Spleen (tissue), 11 donors: ENCODE data around the gene LRRC15. TPM values are rescaled to one million over a fixed set of nuclear protein-coding genes. Genes with fewer than 3 reads are reported as not detected.

ENCODE experiments used
- DNase-seq: peaks from one replicate; pipeline ENCODE4 v3.0.0-alpha.2; 2020
- H3K27ac ChIP-seq, 8 donors: fragments of 200-600 bp; sonication (generic) in 7 of 8; 1 replicate in 4 of 8; 2 replicates in 4 of 8; pipeline versions ENCODE4 v1.5.0 to v1.8.0; 2016 to 2021; ENCODE audit warnings: inconsistent platforms in 4 of 8, mild to moderate bottlenecking in 4 of 8, moderate library complexity in 1 of 8
- H3K27me3 ChIP-seq, 7 donors: fragments of 200-600 bp; sonication (generic) in 6 of 7; replicated peaks in 1 of 7; 1 replicate in 4 of 7; 2 replicates in 3 of 7; pipeline versions ENCODE4 v1.5.0 to v1.8.0; 2016 to 2021; ENCODE audit warnings: inconsistent platforms in 3 of 7, mild to moderate bottlenecking in 1 of 7
- H3K36me3 ChIP-seq, 6 donors: fragments of 200-600 bp; sonication (generic) in 5 of 6; 1 replicate in 4 of 6; 2 replicates in 2 of 6; pipeline versions ENCODE4 v1.5.0 to v1.8.0; 2016 to 2021; ENCODE audit warnings: inconsistent platforms in 2 of 6
- H3K4me1 ChIP-seq, 6 donors: fragments of 200-600 bp; sonication (generic) in 5 of 6; 1 replicate in 3 of 6; 2 replicates in 3 of 6; pipeline versions ENCODE4 v1.5.0 to v1.8.0; 2016 to 2021; ENCODE audit warnings: inconsistent platforms in 3 of 6
- H3K4me3 ChIP-seq, 8 donors: fragments of 200-600 bp; sonication (generic) in 7 of 8; 1 replicate in 4 of 8; 2 replicates in 4 of 8; pipeline versions ENCODE4 v1.5.0 to v1.8.0; 2016 to 2021; ENCODE audit warnings: inconsistent platforms in 4 of 8, mild to moderate bottlenecking in 4 of 8, moderate library complexity in 2 of 8
- H3K9me3 ChIP-seq, 8 donors: fragments of 200-600 bp; sonication (generic) in 7 of 8; 1 replicate in 4 of 8; 2 replicates in 4 of 8; pipeline versions ENCODE4 v1.5.0 to v1.8.0; 2016 to 2021; ENCODE audit warnings: inconsistent platforms in 4 of 8
- POLR2A ChIP-seq, 3 donors: fragments of 450-650 bp; IDR thresholded peaks; one replicate each; pipeline ENCODE4 v1.5.1; 2017; ENCODE audit warnings: antibody characterized with exemption in 3 of 3, mild to moderate bottlenecking in 1 of 3
- POLR2AphosphoS5 ChIP-seq, 3 donors: sonication (generic); formaldehyde crosslinking; IDR thresholded peaks; one replicate each; pipeline ENCODE4 v1.5.1; 2017; ENCODE audit warnings: antibody characterized with exemption in 3 of 3
- WGBS, 5 donors: extraction: QIAGEN DNeasy Blood & Tissue Kit in 3 of 5; methylation state at CpG; one replicate each; pipeline versions ENCODE4 v1.1.5 to v1.1.7; 2013 to 2018; 5-methylcytosine and 5-hydroxymethylcytosine counted together
- intact Hi-C: fragments of 100-400 bp; cut with DNase I; formaldehyde crosslinking; loops from one replicate; pipeline ENCODE4 v1.15.0; 2023; ENCODE audit warnings: low total_unique reads
- polyA plus RNA-seq, 3 donors: library from polyadenylated mRNA; stranded (reverse); fragments of 200-250 nt; gene quantifications; one replicate each; pipeline ENCODE4 v1.2.1, GENCODE V29; 2013
- total RNA-seq, 7 donors: library from RNA; depleted of rRNA in 3 of 7; stranded (reverse); fragments of >200 nt in 3 of 7; fragmentation: NEBNext Ultra II Directional in 4 of 7; extraction: Animal tissue kit (Norgen Biotek cat#: 25700) in 4 of 7; gene quantifications; one replicate each; pipeline versions ENCODE4 v1.1.0 to v1.2.1, GENCODE V29; 2016 to 2021
- TF ChIP-seq, protein P1 (sequence below), 11 experiments: fragments of 200-600 bp in 7 of 11; fragments of 450-650 bp in 4 of 11; sonication (generic) in 4 of 11; IDR thresholded peaks in 8 of 11; conservative IDR thresholded peaks in 3 of 11; 1 replicate in 7 of 11; 2 replicates in 4 of 11; pipeline versions ENCODE4 v1.4.0 to v1.8.0; 2016 to 2021; ENCODE audit warnings: antibody characterized with exemption in 11 of 11, inconsistent platforms in 4 of 11, mild to moderate bottlenecking in 1 of 11
- donor health status: healthy with polysubstance abuse.
- donor health status: DM: no; HTN: no; CAD: no; lungs with moderate emphysema.
- donor health status: DM: no; HTN: no; CAD: no.
- donor health status: Bipolar disorder and iron deficiency.
- donor health status: healthy.
- donor health status: DM: no; HTN: no; CAD: no.
- donor health status: DM: yes; HTN: yes; CAD: no.

LRRC15 gene
- total and polyA plus RNA-seq, 10 donors = 0.09 to 1.1 (median 0.35) TPM; not detected in 1

DNA sequence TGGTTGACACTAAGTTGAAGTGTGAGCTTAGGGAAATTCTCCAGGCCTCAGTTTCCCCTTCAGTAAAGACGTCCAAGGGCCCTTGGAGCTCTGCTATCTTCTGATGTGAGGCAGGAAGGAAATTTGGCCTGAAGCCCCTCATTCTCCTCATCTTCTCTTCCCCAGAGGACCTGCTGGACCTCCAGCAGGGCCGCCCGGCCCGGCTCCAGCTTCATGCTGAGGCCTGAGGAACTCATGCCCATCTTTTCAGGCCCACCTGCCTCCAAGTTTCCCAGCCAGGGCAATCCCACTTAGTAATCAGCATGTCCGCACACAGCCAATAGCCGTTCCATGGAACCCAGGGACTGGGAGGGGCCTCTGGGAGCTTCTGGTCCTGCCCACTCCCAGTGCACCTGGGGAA, 4.0 kb downstream of the LRRC15 start:
- intact Hi-C loops = no loop called here
- peaks cover 0 to 10% (median 0%) of the 10 kb centered on the region in 6 donors for H3K4me1 ChIP-seq
- H3K27me3 ChIP-seq = peaks cover 0 to 31% (median 0%) of the 10 kb centered on the region in 7 donors
- TF ChIP-seq POLR2AphosphoS5 (IDR thresholded peaks at IDR 0.05) (no peak), POLR2A (IDR thresholded peaks at IDR 0.05) (no peak)
- TF ChIP-seq, protein P1, sequence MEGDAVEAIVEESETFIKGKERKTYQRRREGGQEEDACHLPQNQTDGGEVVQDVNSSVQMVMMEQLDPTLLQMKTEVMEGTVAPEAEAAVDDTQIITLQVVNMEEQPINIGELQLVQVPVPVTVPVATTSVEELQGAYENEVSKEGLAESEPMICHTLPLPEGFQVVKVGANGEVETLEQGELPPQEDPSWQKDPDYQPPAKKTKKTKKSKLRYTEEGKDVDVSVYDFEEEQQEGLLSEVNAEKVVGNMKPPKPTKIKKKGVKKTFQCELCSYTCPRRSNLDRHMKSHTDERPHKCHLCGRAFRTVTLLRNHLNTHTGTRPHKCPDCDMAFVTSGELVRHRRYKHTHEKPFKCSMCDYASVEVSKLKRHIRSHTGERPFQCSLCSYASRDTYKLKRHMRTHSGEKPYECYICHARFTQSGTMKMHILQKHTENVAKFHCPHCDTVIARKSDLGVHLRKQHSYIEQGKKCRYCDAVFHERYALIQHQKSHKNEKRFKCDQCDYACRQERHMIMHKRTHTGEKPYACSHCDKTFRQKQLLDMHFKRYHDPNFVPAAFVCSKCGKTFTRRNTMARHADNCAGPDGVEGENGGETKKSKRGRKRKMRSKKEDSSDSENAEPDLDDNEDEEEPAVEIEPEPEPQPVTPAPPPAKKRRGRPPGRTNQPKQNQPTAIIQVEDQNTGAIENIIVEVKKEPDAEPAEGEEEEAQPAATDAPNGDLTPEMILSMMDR (IDR thresholded peaks at IDR 0.05 in 8 of 11, conservative IDR thresholded peaks at IDR 0.05 in 3 of 11) = no peak
- no peak overlapping the region for H3K27ac ChIP-seq
- no peaks in the 10 kb centered on the region for H3K9me3 ChIP-seq
- no peaks in the 10 kb centered on the region for H3K36me3 ChIP-seq
- WGBS, 5 donors = 75 to 98% (median 85%) methylated on average over 5 to 6 of the region's 6 CpGs
- no peak for DNase-seq
- H3K4me3 ChIP-seq = no peak overlapping the region

DNA sequence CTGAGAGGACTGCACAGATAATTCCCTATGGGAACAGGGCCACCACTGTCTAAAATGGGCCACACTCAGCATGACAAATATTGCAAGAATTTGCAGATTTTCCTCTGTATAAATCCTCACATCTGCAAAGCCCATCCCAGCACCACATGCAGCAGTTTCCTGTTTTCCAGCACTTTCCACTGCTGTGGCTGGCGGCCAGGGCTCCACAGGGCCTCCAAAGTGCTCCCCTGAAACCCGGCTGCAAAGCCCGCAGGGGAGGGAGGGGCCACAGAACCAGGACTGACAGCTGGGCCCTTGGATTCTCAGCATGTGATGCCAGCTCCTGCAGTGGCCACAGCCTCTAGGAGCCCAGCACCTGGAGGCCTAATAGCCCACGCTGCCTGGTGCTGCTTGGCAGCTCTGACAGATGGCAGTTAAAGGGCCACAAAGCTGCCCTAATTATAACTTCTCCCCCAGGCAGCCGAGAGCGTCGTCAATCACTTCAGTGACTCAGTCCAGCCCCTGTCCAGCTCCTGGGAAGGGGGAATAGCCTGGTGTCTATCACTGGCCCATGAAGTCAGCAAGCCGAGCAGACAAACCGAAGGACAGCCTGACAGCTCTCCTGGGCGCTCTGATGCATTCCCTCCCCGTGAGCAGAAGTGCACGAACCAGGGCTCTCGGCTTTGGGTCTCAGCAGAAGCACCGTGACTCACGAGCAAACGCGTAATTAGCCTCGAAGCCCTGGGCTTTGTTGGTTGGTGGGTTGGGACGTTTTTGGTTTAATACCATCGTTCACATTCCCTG, 4.7 kb downstream of the LRRC15 start:
- H3K4me3 ChIP-seq = no peak overlapping the region
- peaks cover 0 to 25% (median 0%) of the 10 kb centered on the region in 7 donors for H3K27me3 ChIP-seq
- intact Hi-C loops = no loop called here
- WGBS, 5 donors = 67 to 75% (median 70%) methylated on average over 20 of the region's 20 CpGs
- H3K36me3 ChIP-seq = no peaks in the 10 kb centered on the region
- TF ChIP-seq, protein P1 (IDR thresholded peaks at IDR 0.05 in 8 of 11, conservative IDR thresholded peaks at IDR 0.05 in 3 of 11) = no peak
- peak in 1 of 3 donors; percentile 13 for TF ChIP-seq POLR2AphosphoS5 (IDR thresholded peaks at IDR 0.05)
- TF ChIP-seq POLR2A (IDR thresholded peaks at IDR 0.05) = no peak
- H3K4me1 ChIP-seq = peaks cover 0 to 10% (median 0%) of the 10 kb centered on the region in 6 donors
- DNase-seq = no peak
- H3K27ac ChIP-seq = peak overlapping the region in 2 of 8 donors; percentile 6 to 15
- H3K9me3 ChIP-seq = no peaks in the 10 kb centered on the region

DNA sequence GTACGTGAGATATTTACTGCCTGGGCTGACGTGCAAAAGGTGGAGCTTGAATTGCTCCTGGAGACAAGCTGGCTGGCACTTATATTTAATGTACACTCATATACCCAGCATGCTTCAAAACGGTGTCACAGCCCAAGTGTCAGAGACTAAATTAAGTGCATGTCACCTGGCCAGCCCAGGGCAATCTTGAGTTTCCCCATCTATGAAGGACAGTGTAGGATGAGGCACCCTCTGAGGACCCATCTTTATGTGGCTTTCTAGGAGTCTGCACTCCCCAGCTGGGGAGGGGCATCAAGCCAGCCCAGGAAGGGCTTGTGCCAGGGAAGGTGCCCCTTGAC, 5.3 kb downstream of the LRRC15 start:
- H3K4me3 ChIP-seq = no peak overlapping the region
- TF ChIP-seq POLR2A (IDR thresholded peaks at IDR 0.05) (no peak), POLR2AphosphoS5 (IDR thresholded peaks at IDR 0.05) (no peak)
- TF ChIP-seq, protein P1 (IDR thresholded peaks at IDR 0.05 in 8 of 11, conservative IDR thresholded peaks at IDR 0.05 in 3 of 11) = no peak
- 68 to 90% (median 81%) methylated on average over 3 of the region's 3 CpGs for WGBS, 5 donors
- no peak for DNase-seq
- H3K36me3 ChIP-seq = no peaks in the 10 kb centered on the region
- intact Hi-C loops = no loop called here
- no peaks in the 10 kb centered on the region for H3K9me3 ChIP-seq
- H3K27ac ChIP-seq = no peak overlapping the region
- H3K27me3 ChIP-seq = peaks cover 0 to 20% (median 0%) of the 10 kb centered on the region in 7 donors
- H3K4me1 ChIP-seq = peaks cover 0 to 10% (median 0%) of the 10 kb centered on the region in 6 donors

DNA sequence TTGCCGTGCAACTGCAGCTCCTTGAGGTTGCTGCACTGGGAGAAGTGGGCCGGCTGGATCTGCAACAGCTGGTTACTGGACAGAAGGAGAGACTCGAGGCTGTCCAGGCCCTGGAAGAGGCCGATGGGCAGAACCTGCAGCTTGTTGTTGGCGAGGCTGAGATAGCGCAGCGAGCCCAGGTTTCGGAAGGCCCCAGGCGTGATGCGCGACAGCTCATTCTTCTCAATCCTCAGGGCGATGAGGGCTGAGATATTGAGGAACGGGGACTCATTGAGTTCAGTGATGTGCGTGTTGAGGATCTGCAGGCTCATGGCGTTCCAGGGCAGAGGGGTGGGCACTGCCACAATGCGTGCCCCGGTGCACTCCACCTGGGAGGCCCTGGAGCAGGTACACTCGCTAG, 9.0 kb downstream of the LRRC15 start:
- no peak for TF ChIP-seq POLR2AphosphoS5 (IDR thresholded peaks at IDR 0.05)
- TF ChIP-seq, protein P1 (IDR thresholded peaks at IDR 0.05 in 8 of 11, conservative IDR thresholded peaks at IDR 0.05 in 3 of 11) = no peak
- TF ChIP-seq POLR2A (IDR thresholded peaks at IDR 0.05) = no peak
- no peaks in the 10 kb centered on the region for H3K9me3 ChIP-seq
- intact Hi-C loops = no loop called here
- 87 to 94% (median 91%) methylated on average over 17 to 18 of the region's 18 CpGs for WGBS, 5 donors
- H3K4me3 ChIP-seq = no peak overlapping the region
- no peaks in the 10 kb centered on the region for H3K36me3 ChIP-seq
- no peak for DNase-seq
- peaks cover 0 to 10% (median 0%) of the 10 kb centered on the region in 6 donors for H3K4me1 ChIP-seq
- no peak overlapping the region for H3K27ac ChIP-seq
- H3K27me3 ChIP-seq = peaks cover 0 to 16% (median 0%) of the 10 kb centered on the region in 7 donors
